B cell (primary cell): ENCODE measurements around the gene TMEM266. TPM values are rescaled to one million over a fixed set of nuclear protein-coding genes. Genes with fewer than 3 reads are reported as not detected.

Experiments
- ATAC-seq: fragments of 200-7000 bp; cut with Tn5 transposase; one replicate; pipeline ENCODE4 v1.10.0; 2021; ENCODE audit warnings: low read depth, mild to moderate bottlenecking, moderate number of reproducible peaks, moderate library complexity
- CTCF ChIA-PET: fragments of 350-600 bp; sonication (Branson Sonifier 250); formaldehyde crosslinking; loops from one replicate; lab custom pipeline; 2021; ENCODE audit warnings: antibody characterized with exemption, inconsistent platforms; lab: Charles Lee
- POLR2A ChIA-PET: fragments of 350-600 bp; sonication (Branson Sonifier 250); formaldehyde crosslinking; loops from one replicate; lab custom pipeline; 2021; ENCODE audit warnings: antibody characterized with exemption; lab: Charles Lee
- DNase-seq: peaks from one replicate; pipeline ENCODE4 v3.0.0; 2013
- H2AFZ ChIP-seq: 2 replicates; pipeline ENCODE4 v1.6.1; 2012; ENCODE audit warnings: mild to moderate bottlenecking, low read depth, low read length; ENCODE audit not compliant: insufficient read depth, poor library complexity, severe bottlenecking
- H3K27ac ChIP-seq, 2 donors: 1 replicate in 1 of 2; 2 replicates in 1 of 2; pipeline ENCODE4 v1.5.1; 2012 to 2013; ENCODE audit warnings: low read length in 2 of 2, mild to moderate bottlenecking in 2 of 2, moderate library complexity in 1 of 2
- H3K27me3 ChIP-seq, 4 experiments: fragments of 200-600 bp in 1 of 4; sonication (generic) in 1 of 4; replicated peaks in 1 of 4; 1 replicate in 2 of 4; 2 replicates in 2 of 4; pipeline versions ENCODE4 v1.6.1 to v1.7.0; 2013 to 2016; ENCODE audit warnings: low read length in 3 of 4, mild to moderate bottlenecking in 2 of 4, mixed read lengths in 1 of 4, moderate library complexity in 1 of 4; ENCODE audit not compliant: insufficient read depth in 4 of 4, control insufficient read depth in 3 of 4; ENCODE audit errors: control extremely low read depth in 1 of 4
- H3K36me3 ChIP-seq, 2 experiments: replicated peaks in 1 of 2; 1 replicate in 1 of 2; 2 replicates in 1 of 2; pipeline versions ENCODE4 v1.6.1 to v1.7.1; 2013; ENCODE audit warnings: low read length in 1 of 2; ENCODE audit not compliant: insufficient read depth in 2 of 2, control insufficient read depth in 1 of 2; ENCODE audit errors: control extremely low read depth in 1 of 2, extremely low read depth in 1 of 2
- H3K4me1 ChIP-seq, 2 donors: fragments of 200-600 bp in 1 of 2; sonication (generic) in 1 of 2; 1 replicate in 1 of 2; 2 replicates in 1 of 2; pipeline versions ENCODE4 v1.5.1 to v1.6.1; 2013 to 2017; ENCODE audit warnings: low read length in 2 of 2; ENCODE audit not compliant: control insufficient read depth in 2 of 2, insufficient read depth in 2 of 2
- H3K4me2 ChIP-seq: replicated peaks from 2 replicates; pipeline ENCODE3; 2012; ENCODE audit warnings: mild to moderate bottlenecking, low read depth, low read length; ENCODE audit not compliant: poor library complexity, severe bottlenecking
- H3K4me3 ChIP-seq, 5 experiments: fragments of 200-600 bp in 1 of 5; sonication (generic) in 1 of 5; 1 replicate in 3 of 5; 2 replicates in 2 of 5; pipeline versions ENCODE4 v1.5.1 to v1.7.0; 2011 to 2016; ENCODE audit warnings: low read length in 4 of 5, mild to moderate bottlenecking in 4 of 5, low read depth in 2 of 5, control low read depth in 1 of 5, moderate library complexity in 1 of 5; ENCODE audit not compliant: insufficient read depth in 1 of 5; ENCODE audit errors: control extremely low read depth in 1 of 5, extremely low read depth in 1 of 5
- H3K79me2 ChIP-seq: fragments of 200-600 bp; sonication (generic); one replicate; pipeline ENCODE4 v1.6.0; 2016; ENCODE audit warnings: low read length; ENCODE audit not compliant: control insufficient read depth, insufficient read depth
- H3K9ac ChIP-seq: fragments of 200-600 bp; sonication (generic); 2 replicates; pipeline ENCODE4 v1.6.1; 2017; ENCODE audit warnings: mild to moderate bottlenecking, low read length, moderate library complexity
- H3K9me3 ChIP-seq, 3 donors: one replicate each; pipeline versions ENCODE4 v1.6.1 to v1.7.1; 2013; ENCODE audit warnings: low read length in 2 of 3; ENCODE audit not compliant: control insufficient read depth in 2 of 3, insufficient read depth in 1 of 3; ENCODE audit errors: control extremely low read depth in 1 of 3
- H4K20me1 ChIP-seq: 2 replicates; pipeline ENCODE4 v1.6.0; 2012; ENCODE audit warnings: mild to moderate bottlenecking, low read length; ENCODE audit not compliant: insufficient read depth, control insufficient read depth, poor library complexity, severe bottlenecking
- H3K27ac Mint-ChIP-seq: one replicate; pipeline ENCODE4 v1.8.0; 2021; ENCODE audit warnings: mixed read lengths
- H3K27me3 Mint-ChIP-seq: one replicate; pipeline ENCODE4 v1.8.0; 2021; ENCODE audit warnings: mixed read lengths
- H3K4me1 Mint-ChIP-seq: one replicate; pipeline ENCODE4 v1.8.0; 2021; ENCODE audit warnings: mixed read lengths
- H3K4me3 Mint-ChIP-seq: one replicate; pipeline ENCODE4 v1.8.0; 2021; ENCODE audit warnings: mixed read lengths
- H3K9me3 Mint-ChIP-seq: one replicate; pipeline ENCODE4 v1.8.0; 2022; ENCODE audit warnings: mixed read lengths; ENCODE audit not compliant: insufficient read depth
- CTCF ChIP-seq: fragments of 200-600 bp; IDR thresholded peaks from one replicate; pipeline ENCODE4 v1.8.0; 2022; ENCODE audit warnings: antibody characterized with exemption, mild to moderate bottlenecking
- EZH2 ChIP-seq: IDR thresholded peaks from 2 replicates; pipeline ENCODE4 v1.6.1; 2012; ENCODE audit warnings: borderline replicate concordance, low read depth, mild to moderate bottlenecking, moderate library complexity, low read length; ENCODE audit not compliant: insufficient read depth, poor library complexity, severe bottlenecking
- WGBS: methylation state at CpG from one replicate; pipeline ENCODE4 v1.1.5; 2013; ENCODE audit warnings: missing lambda C conversion rate; ENCODE audit not compliant: insufficient coverage; 5-methylcytosine and 5-hydroxymethylcytosine counted together
- intact Hi-C: fragments of 100-400 bp; cut with micrococcal nuclease; formaldehyde crosslinking; loops from one replicate; pipeline ENCODE4 v1.10.0; 2022
- polyA plus RNA-seq: library from polyadenylated mRNA; depleted of rRNA; stranded (reverse); fragments of >200 nt; gene quantifications from 2 replicates; pipeline ENCODE4 v1.2.3, GENCODE V29; 2012
- total RNA-seq, 2 donors: library from RNA; stranded (reverse); fragments of 120-200 nt in 1 of 2; gene quantifications; 1 replicate in 1 of 2; 2 replicates in 1 of 2; pipeline versions ENCODE4 v1.2.3 to v1.2.4, GENCODE V29; 2013 to 2022

The TMEM266 gene
- total and polyA plus RNA-seq, 2 donors (not counting 1 experiment from before 2014, with no cell fraction given), result not detected

GRCh38 chr15:76187163-76187562 is 127.4 kb downstream of the TMEM266 start:
- Mint-ChIP-seq H3K9me3 (no peaks in the 10 kb centered on the region), H3K4me3 (no peak overlapping the region), H3K4me1 (peaks cover 16% of the 10 kb centered on the region), H3K27ac (no peak overlapping the region), H3K27me3 (peaks cover 43% of the 10 kb centered on the region)
- no peaks in the 10 kb centered on the region for H3K79me2 ChIP-seq
- no peak overlapping the region for H3K27ac ChIP-seq
- H3K4me3 ChIP-seq, result no peak overlapping the region
- H3K4me1 ChIP-seq, result peaks cover 14 to 16% of the 10 kb centered on the region in 2 donors
- H2AFZ ChIP-seq, result no peak overlapping the region
- H4K20me1 ChIP-seq, result no peaks in the 10 kb centered on the region
- peaks cover 0 to 40% (median 7%) of the 10 kb centered on the region in 4 experiments for H3K27me3 ChIP-seq
- CTCF ChIA-PET, result interaction anchor here (1.2 kb wide), 1 partner anchor 48 kb away, joined by 4 read pairs; no protein-coding TSS in a partner anchor
- no peak for DNase-seq
- TF ChIP-seq CTCF (no peak), EZH2 (no peak)
- POLR2A ChIA-PET, result interaction anchor here (0.6 kb wide), 1 partner anchor 1062 kb away, joined by 3 read pairs; no protein-coding TSS in a partner anchor
- ATAC-seq, result no peak
- H3K9ac ChIP-seq, result no peak overlapping the region
- intact Hi-C loops, result no loop called here
- H3K9me3 ChIP-seq, result peaks cover 0 to 11% (median 0%) of the 10 kb centered on the region in 3 donors
- 90% methylated on average over 2 of the region's 4 CpGs for WGBS
- no peak overlapping the region for H3K4me2 ChIP-seq
- H3K36me3 ChIP-seq, result no peaks in the 10 kb centered on the region

- WGBS, result 56% methylated on average over 2 of the region's 2 CpGs
- H3K27me3 Mint-ChIP-seq, result peaks cover 43% of the 10 kb centered on the region
These were observed 129.3 kb downstream of the TMEM266 start for GRCh38 chr15:76189106-76189505.

More at GRCh38 chr15:76189106-76189505, 129.3 kb downstream of the TMEM266 start:
- Histone ChIP-seq H3K27ac (no peak overlapping the region), H3K4me3 (no peak overlapping the region), H3K36me3 (no peaks in the 10 kb centered on the region), H3K4me1 (peaks cover 14 to 16% of the 10 kb centered on the region in 2 donors), H3K9me3 (peaks cover 0 to 11% (median 0%) of the 10 kb centered on the region in 3 donors), H2AFZ (no peak overlapping the region), H3K9ac (no peak overlapping the region), H3K27me3 (peaks cover 0 to 42% (median 7%) of the 10 kb centered on the region in 4 experiments), H4K20me1 (no peaks in the 10 kb centered on the region), H3K79me2 (no peaks in the 10 kb centered on the region), H3K4me2 (no peak overlapping the region)
- Mint-ChIP-seq H3K27ac (no peak overlapping the region), H3K4me1 (peaks cover 16% of the 10 kb centered on the region), H3K4me3 (no peak overlapping the region), H3K9me3 (no peaks in the 10 kb centered on the region)
- CTCF ChIA-PET, result interaction anchor here (0.5 kb wide), 1 partner anchor 539 kb away, joined by 3 read pairs; no protein-coding TSS in a partner anchor
- ATAC-seq (no peak), DNase-seq (no peak)
- intact Hi-C loops, result no loop called here
- TF ChIP-seq EZH2 (no peak), CTCF (no peak)
- POLR2A ChIA-PET, result no interaction called here
